NT2/D1 (cell line): ENCODE measurements around the gene MSANTD2.

Source experiments
- SUZ12 ChIP-seq: IDR thresholded peaks from 2 replicates; pipeline ENCODE4 v1.6.1; 2011; ENCODE audit not compliant: insufficient read length, insufficient read depth; ENCODE audit errors: extremely low read depth
- YY1 ChIP-seq: IDR thresholded peaks from 2 replicates; pipeline ENCODE4 v1.6.1; 2011; ENCODE audit not compliant: insufficient read length, insufficient read depth
- ZNF274 ChIP-seq: IDR thresholded peaks from 2 replicates; pipeline ENCODE4 v1.6.1; 2011; ENCODE audit warnings: mild to moderate bottlenecking, low read depth, low read length

- TF ChIP-seq SUZ12 (no peak), YY1 (no peak), ZNF274 (no peak)
These were observed 62.4 kb downstream of the MSANTD2 start for GRCh38 chr11:124737638-124738305.
